ENCODE measurements around the gene SYNPR.

SYNPR gene

GRCh38 chr3:63559884-63560283 lies 281.8 kb downstream of the SYNPR start:
- DNase-seq: no peak

- DNase-seq: no peak
Measured at GRCh38 chr3:63561879-63562278, 283.8 kb downstream of the SYNPR start.

GRCh38 chr3:63562323-63562722 lies 284.2 kb downstream of the SYNPR start:
- DNase-seq: no peak

- no peak for DNase-seq
Measured at GRCh38 chr3:63563572-63563971, 285.5 kb downstream of the SYNPR start.

- DNase-seq: no peak
Measured at GRCh38 chr3:63565220-63565619, 287.1 kb downstream of the SYNPR start.

GRCh38 chr3:63571682-63572081 lies 293.6 kb downstream of the SYNPR start:
- no peak for DNase-seq

GRCh38 chr3:63576846-63577245 lies 298.7 kb downstream of the SYNPR start:
- DNase-seq: no peak

GRCh38 chr3:63578858-63579257 lies 300.8 kb downstream of the SYNPR start:
- no peak for DNase-seq

GRCh38 chr3:63580151-63580550 lies 302.0 kb downstream of the SYNPR start:
- no peak for DNase-seq

GRCh38 chr3:63582943-63583500 lies 304.9 kb downstream of the SYNPR start:
- DNase-seq: no peak

GRCh38 chr3:63584681-63585080 lies 306.6 kb downstream of the SYNPR start:
- DNase-seq: no peak

- no peak for DNase-seq
Measured at GRCh38 chr3:63585927-63586326, 307.8 kb downstream of the SYNPR start.

GRCh38 chr3:63588895-63589294 lies 310.8 kb downstream of the SYNPR start:
- no peak for DNase-seq

- DNase-seq: no peak
Measured at GRCh38 chr3:63593779-63594178, 315.7 kb downstream of the SYNPR start.

GRCh38 chr3:63595221-63595620 lies 317.1 kb downstream of the SYNPR start:
- DNase-seq: no peak

GRCh38 chr3:63597019-63597418 lies 318.9 kb downstream of the SYNPR start:
- no peak for DNase-seq

- DNase-seq: no peak
Measured at GRCh38 chr3:63607716-63608115, 329.6 kb downstream of the SYNPR start.

- no peak for DNase-seq
Measured at GRCh38 chr3:63609408-63609807, 331.3 kb downstream of the SYNPR start.

- DNase-seq: no peak
Measured at GRCh38 chr3:63609834-63610233, 331.7 kb downstream of the SYNPR start.

GRCh38 chr3:63611382-63611781 lies 333.3 kb downstream of the SYNPR start:
- DNase-seq: no peak

- no peak for DNase-seq
Measured at GRCh38 chr3:63613561-63613960, 335.5 kb downstream of the SYNPR start.

GRCh38 chr3:63617391-63617790 lies 339.3 kb downstream of the SYNPR start:
- no peak for DNase-seq

- DNase-seq: no peak
Measured at GRCh38 chr3:63624941-63625560, 346.9 kb downstream of the SYNPR start.

- no peak for DNase-seq
Measured at GRCh38 chr3:63631670-63632069, 353.6 kb downstream of the SYNPR start.

- no peak for DNase-seq
Measured at GRCh38 chr3:63635186-63635585, 357.1 kb downstream of the SYNPR start.
